Ishikawa (cell line): ENCODE results near the gene NOL6.

Source experiments
- TAF1 ChIP-seq: IDR thresholded peaks from 2 replicates; pipeline ENCODE4 v1.6.1; 2012; ENCODE audit warnings: low read depth, mild to moderate bottlenecking
- ZBTB7A ChIP-seq: IDR thresholded peaks from 2 replicates; pipeline ENCODE4 v1.6.1; 2012; ENCODE audit warnings: low read depth

DNA sequence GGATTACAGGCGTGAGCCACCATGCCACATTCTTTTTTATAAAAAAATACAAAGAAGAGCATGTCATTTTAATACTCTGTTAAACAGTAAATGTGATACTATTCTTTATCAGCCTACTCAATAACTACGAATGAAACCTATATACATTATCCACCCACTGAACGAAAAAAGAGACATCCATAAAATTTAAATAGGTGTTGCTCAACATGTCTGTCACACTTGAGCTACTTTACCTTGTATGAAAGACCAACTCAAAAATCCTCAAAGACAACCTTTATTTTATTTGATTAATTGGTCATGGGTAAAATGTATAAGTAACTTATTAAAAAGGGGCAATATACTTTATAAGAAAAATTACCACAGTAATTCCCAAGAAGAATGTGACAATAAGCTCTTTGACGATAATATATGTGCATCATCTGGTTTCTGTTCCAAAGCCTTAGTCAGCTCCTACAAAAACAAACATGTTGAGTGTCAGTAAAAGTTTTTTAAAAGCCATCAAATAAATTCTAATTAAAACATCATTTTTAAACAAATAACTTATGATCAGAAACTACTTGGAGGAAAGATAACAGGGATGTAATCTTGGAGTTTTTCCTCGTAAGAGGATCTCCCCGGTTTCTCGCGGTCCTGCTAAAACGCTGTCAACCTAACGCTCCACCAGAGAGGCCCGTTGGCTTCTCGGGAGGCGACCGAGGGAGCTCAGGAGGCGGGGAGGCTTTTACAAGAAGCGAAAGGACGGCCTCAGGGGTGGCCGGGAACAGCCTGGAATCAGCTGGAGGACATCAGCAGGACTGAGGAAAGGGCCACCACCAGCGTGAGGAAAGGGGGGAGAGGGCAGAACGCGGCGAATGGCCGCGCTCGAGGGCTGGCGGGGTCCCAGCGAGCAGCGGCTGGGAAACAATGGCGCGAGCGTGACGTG is 36.8 kb upstream of the NOL6 start:
- TF ChIP-seq ZBTB7A (no peak), TAF1 (no peak)
